Measurements from ENCODE around the gene FUCA1. TPM values are rescaled to one million over a fixed set of nuclear protein-coding genes. Genes with fewer than 3 reads are reported as not detected.
A peak's percentile ranks its signal among the peaks of the same experiment; 100 is the strongest.
"Not testable (repeated sequence)": the region's sequence is repeated elsewhere in the genome, so short reads cannot be mapped to it uniquely, and the experiment has no call there.

The FUCA1 gene
- total RNA-seq, 1 donor from 2014 or later = 65.9 TPM

GRCh38 chr1:23838401-23838866 lies 29.7 kb downstream of the FUCA1 start:
- peak; percentile 50 for DNase-seq (ENCODE audit: low spot score)

DNA sequence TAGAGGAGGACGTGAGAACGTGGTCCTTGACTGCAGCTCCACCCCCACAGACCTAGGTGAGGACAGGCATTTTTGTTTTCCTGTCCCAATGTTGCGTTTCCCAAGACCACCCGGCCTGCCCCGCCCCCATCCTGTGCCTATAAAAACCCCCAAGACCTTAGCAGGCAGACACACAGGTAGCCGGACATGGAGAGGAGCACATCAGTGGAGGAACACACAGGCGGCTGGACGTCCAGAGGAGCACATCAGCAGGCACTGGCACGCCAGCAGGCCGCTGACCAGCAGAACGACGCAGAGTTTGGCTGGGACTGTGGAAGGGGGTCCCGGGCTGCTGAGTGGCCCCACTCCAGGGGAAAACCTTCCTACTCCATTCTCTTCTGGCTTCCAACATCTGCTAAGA lies 30.2 kb downstream of the FUCA1 start:
- no peak for DNase-seq (ENCODE audit: low spot score)

- DNase-seq (ENCODE audit: low spot score) = no peak
Observed at GRCh38 chr1:23836037-23836436, 32.1 kb downstream of the FUCA1 start.

DNA sequence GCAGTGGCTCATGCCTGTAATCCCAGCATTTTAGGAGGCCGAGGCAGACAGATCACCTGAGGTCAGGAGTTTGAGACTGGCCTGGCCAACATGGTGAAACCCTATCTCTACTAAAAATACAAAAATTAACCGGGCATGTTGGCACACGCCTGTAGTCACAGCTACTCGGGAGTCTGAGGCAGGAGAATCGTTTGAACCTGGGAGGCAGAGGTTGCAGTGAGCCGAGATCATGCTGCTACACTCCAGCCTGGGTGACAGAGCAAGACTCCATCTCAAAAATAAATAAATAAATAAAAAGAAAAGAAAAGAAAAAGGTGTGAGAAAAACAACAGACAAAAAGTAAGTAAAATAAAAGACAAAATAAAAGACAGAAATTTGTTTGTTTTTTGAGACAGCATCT lies 33.9 kb downstream of the FUCA1 start:
- not testable (repeated sequence) for DNase-seq (ENCODE audit: low spot score)

DNA sequence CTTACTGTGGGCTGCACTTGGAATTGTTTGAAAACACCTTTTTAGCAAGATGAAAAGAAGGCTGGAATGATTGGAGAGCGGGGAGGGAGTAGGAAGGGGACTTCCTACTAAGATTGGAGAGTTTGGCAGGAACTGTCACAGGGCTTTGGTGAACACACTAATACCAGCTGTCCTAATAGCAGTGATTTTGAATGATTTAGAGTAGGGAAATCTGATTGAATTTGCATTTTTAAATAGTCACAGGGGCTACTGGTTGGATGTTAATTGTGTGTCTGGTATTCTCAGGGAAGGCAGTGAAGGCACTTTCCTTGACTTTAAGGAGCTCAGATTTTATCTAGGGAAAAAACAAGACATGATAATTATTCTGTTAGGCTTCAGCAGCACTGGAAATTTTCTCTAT lies 40.4 kb downstream of the FUCA1 start:
- no peak for DNase-seq (ENCODE audit: low spot score)

GRCh38 chr1:23826590-23826989 lies 41.5 kb downstream of the FUCA1 start:
- not testable (repeated sequence) for DNase-seq (ENCODE audit: low spot score)

DNA sequence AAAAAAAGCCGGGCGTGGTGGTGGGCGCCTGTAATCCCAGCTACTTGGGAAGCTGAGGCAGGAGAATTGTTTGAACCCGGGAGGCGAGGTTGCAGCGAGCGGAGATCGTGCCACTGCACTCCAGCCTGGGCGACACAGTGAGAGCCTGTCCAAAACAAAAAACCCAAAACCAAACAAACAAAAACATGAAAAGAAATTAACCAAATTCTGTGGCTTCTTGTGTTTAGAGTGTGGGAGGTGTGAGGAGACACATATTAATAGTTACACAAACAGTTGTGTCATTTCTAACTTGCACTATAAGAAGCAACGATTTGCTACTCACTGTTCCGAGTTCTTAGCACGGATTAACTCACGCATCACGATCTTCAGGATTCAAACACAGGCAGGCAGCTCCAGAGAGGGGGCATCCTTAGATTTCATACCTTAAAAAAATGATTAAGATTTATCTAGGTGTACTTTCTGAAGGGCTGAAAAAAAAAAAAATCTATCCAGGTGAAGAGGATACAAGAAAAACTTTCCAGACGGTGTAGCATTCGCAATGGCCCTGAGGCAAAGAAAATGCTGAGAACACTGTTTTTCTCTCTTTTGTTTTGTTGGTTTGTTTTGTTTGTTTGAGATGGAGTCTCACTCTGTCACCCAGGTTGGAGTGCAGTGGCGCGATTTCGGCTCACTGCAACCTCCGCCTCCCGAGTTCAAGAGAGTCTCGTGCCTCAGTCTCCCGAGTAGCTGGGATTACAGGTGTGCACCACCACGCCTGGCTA lies 42.1 kb downstream of the FUCA1 start:
- DNase-seq (ENCODE audit: low spot score) = no peak

GRCh38 chr1:23825076-23825761 lies 42.9 kb downstream of the FUCA1 start, which contains the start of gene HMGCL:
Gene HMGCL, minus strand, starts transcription at chr1:23825429. Its CDS starts 14 bp downstream, at chr1:23825415.
- DNase-seq (ENCODE audit: low spot score) = peak; percentile 92

- no peak for DNase-seq (ENCODE audit: low spot score)
Observed at GRCh38 chr1:23824711-23825075, 43.4 kb downstream of the FUCA1 start.

- no peak for DNase-seq (ENCODE audit: low spot score)
Observed at GRCh38 chr1:23823767-23824166, 44.3 kb downstream of the FUCA1 start.

DNA sequence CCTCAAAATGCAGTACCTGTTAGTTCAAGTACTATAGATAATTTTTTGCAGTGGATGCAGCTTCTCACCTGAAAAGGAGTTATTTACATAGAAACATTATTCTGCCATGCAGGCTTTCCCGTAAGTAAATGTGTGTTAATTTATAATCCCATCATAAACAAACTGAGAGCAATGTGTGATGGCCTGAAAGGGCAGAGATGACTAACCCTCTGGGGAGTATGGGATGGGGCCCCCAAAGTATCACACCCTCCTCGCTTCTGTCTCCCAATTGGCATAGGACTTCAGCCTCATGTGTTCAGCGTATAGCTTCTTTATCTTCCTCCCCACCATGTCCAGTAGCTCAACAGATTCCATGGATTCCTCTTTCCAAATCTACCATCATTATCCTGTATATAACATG lies 50.5 kb downstream of the FUCA1 start:
- DNase-seq (ENCODE audit: low spot score) = no peak

GRCh38 chr1:23816906-23817305 lies 51.2 kb downstream of the FUCA1 start:
- DNase-seq (ENCODE audit: low spot score) = no peak

- no peak for DNase-seq (ENCODE audit: low spot score)
Observed at GRCh38 chr1:23816361-23816760, 51.7 kb downstream of the FUCA1 start.

GRCh38 chr1:23814016-23814415 lies 54.1 kb downstream of the FUCA1 start:
- no peak for DNase-seq (ENCODE audit: low spot score)

DNA sequence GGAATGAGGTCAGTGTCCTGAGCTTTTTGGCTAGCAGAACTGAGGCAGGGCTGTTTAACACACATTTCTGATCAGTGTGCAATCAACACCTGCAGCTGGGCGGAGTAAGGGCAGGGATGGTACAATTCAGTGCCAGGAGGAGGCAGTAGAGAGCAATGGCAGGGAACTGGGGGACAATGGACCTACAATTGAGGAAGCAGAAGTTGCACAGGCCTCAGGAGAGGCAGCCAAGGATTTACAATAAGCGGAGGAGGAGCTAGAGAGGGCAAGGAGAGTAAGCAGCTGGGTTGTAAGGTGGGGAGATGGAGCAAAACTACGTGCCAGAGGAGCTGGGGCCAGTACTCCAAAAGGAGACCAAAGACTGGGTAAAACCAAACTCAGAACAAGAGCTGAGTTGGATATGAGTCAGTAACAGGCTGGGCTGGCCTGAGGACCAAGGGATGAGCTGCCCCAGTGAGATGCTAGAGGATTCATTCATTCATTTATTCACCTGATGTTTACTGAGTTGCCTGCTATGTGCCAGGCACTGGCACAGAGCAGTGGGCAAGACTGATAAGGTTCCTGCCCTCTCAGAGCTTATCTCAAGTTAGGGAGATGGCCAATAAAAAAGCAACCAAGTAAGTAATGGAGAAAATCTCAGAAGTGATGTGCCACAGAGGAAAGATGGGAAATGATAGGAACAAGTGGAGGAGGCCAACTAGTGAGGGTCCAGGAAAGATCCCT lies 57.1 kb downstream of the FUCA1 start:
- DNase-seq (ENCODE audit: low spot score) = peak; percentile 51

DNA sequence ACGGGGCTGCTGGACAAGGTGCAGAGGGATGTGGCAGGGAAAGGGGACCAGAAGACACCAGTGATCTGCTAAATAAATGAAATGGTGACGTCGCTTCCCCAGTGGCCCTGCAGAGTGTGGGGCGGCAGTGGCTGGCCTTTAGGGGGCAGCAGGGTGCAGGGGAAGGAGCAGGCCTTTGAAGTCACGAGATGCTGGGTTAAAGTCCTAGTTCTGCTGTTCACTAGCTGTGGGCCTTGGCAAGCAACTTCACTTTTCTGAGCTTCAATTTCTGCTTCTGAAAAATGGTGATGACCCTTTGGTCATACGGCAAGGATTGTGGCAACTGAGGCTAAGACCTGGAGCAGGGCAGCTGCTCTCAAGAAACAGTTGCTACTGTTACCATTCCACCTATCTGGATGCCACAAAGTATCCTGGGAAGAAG lies 58.3 kb downstream of the FUCA1 start:
- DNase-seq (ENCODE audit: low spot score) = peak; percentile 80

DNA sequence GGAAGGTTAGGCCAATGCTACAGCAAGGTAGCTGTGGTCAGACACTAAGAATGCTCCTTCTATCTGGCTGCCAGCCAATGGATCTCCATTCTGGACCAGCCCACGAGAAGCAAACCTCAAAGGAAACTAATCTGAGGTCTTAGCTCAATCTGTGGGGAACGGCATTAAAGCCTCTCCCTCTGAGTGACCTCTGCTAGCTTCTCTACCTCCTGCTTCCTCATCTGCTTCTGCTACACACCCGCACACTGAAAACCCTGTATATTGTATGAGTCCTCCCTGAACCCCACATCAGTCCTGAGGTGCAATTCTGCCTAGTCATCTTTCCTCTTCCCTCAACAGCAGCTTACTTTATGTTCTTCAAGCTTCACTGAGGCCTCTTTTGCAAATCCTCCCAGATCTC lies 60.6 kb downstream of the FUCA1 start:
- DNase-seq (ENCODE audit: low spot score) = no peak

DNA sequence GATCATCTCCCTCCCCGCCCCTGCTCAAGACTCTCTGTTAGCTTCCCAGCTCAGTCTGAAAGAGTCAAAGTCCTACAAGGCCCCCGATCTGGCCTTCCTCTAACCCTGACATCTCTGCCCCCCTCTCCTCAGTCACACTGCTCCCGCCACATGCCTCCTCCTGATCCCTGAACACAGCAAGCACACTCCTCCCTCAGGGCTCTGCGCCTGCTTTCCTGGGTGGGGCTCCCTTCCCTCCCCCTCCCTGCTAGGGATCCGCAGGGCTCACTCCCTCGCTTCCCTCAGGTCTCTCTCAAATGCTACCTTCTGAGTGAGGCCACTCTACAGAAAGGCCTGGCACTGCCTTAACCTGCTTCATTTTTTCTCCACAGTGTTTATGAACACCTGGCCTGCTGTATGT lies 61.8 kb downstream of the FUCA1 start:
- DNase-seq (ENCODE audit: low spot score) = no peak

GRCh38 chr1:23805025-23805424 lies 63.1 kb downstream of the FUCA1 start:
- DNase-seq (ENCODE audit: low spot score) = no peak

GRCh38 chr1:23804183-23804835 lies 63.8 kb downstream of the FUCA1 start:
- no peak for DNase-seq (ENCODE audit: low spot score)

DNA sequence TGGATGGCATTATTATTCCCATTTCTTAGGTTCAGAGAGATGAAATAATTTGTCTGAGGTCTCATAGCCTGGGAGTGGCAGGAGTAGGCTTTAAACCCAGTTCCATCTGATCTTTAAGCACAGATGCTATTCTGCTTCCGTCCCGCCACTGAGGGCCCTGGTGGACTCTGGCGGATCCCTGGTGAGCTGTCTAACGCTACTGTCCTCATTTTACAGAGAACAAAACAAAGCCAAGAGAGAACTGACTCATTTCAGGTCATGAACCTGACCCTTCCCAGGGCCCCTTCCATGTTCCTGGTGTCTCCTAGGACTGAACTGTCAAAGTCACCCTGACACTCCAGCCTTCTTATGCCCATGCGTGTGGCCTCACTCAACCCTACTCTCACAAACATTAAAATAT lies 64.4 kb downstream of the FUCA1 start:
- DNase-seq (ENCODE audit: low spot score) = no peak

GRCh38 chr1:23802809-23803342 lies 65.2 kb downstream of the FUCA1 start:
- not testable (repeated sequence) for DNase-seq (ENCODE audit: low spot score)
